Parathyroid adenoma (tissue), 2 donors: ENCODE measurements around the gene SGPP2.

Source experiments
- H2AFZ ChIP-seq: fragments of 300-600 bp; sonication (generic); one replicate; pipeline ENCODE4 v1.7.0; 2017; ENCODE audit warnings: antibody characterized with exemption, mild to moderate bottlenecking
- H3K27ac ChIP-seq: fragments of 300-600 bp; sonication (generic); one replicate; pipeline ENCODE4 v1.7.0; 2017
- H3K27me3 ChIP-seq: fragments of 300-600 bp; sonication (generic); one replicate; pipeline ENCODE4 v1.7.0; 2017; ENCODE audit warnings: low read length; ENCODE audit not compliant: control insufficient read depth, insufficient read depth
- H3K36me3 ChIP-seq: fragments of 300-600 bp; sonication (generic); one replicate; pipeline ENCODE4 v1.7.0; 2017; ENCODE audit warnings: low read length; ENCODE audit not compliant: control insufficient read depth, insufficient read depth
- H3K4me1 ChIP-seq: fragments of 300-600 bp; sonication (generic); one replicate; pipeline ENCODE4 v1.7.0; 2017; ENCODE audit warnings: control low read depth
- H3K4me2 ChIP-seq: fragments of 300-600 bp; sonication (generic); one replicate; pipeline ENCODE4 v1.7.0; 2017; ENCODE audit warnings: low read length
- H3K4me3 ChIP-seq: fragments of 300-600 bp; sonication (generic); one replicate; pipeline ENCODE4 v1.7.0; 2017; ENCODE audit warnings: low read depth, low read length
- H3K79me2 ChIP-seq: fragments of 300-600 bp; sonication (generic); one replicate; pipeline ENCODE4 v1.7.0; 2017; ENCODE audit warnings: control low read depth
- H3K9ac ChIP-seq: fragments of 300-600 bp; sonication (generic); one replicate; pipeline ENCODE4 v1.7.0; 2017; ENCODE audit warnings: mild to moderate bottlenecking
- H3K9me3 ChIP-seq: fragments of 300-600 bp; sonication (generic); one replicate; pipeline ENCODE4 v1.7.0; 2017; ENCODE audit warnings: low read length; ENCODE audit not compliant: control insufficient read depth
- TF ChIP-seq, protein P1 (sequence below): fragments of 300-600 bp; sonication (generic); IDR thresholded peaks from one replicate; pipeline ENCODE4 v1.7.0; 2017; ENCODE audit warnings: antibody characterized with exemption, mild to moderate bottlenecking
- donor health status: primary hyperparathyroidism.

The SGPP2 gene

DNA sequence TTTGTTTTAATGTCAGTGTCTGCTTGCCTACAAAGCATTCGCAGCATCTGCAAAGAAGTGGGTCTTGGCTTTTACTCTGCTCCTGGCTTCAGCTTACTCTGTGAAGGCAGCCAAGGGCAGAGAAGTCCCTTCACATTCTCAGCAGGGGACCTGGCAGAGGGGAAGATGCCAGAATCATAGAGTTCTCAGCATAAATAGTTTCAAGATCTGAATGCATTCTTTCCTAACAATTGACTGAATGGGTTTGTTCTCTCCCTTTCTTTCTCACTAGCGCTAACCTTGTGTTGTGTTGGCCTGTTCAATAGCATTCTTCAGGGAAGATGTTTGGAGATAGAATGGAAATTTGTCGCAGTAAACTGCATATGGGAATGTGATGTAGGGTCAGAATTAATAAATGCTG lies 124.6 kb downstream of the SGPP2 start:
- H3K27ac ChIP-seq: no peak overlapping the region
- H2AFZ ChIP-seq: no peak overlapping the region
- no peaks in the 10 kb centered on the region for H3K9me3 ChIP-seq
- no peak overlapping the region for H3K4me2 ChIP-seq
- H3K9ac ChIP-seq: no peak overlapping the region
- H3K4me1 ChIP-seq: no peaks in the 10 kb centered on the region
- no peaks in the 10 kb centered on the region for H3K36me3 ChIP-seq
- H3K4me3 ChIP-seq: no peak overlapping the region
- TF ChIP-seq, protein P1, sequence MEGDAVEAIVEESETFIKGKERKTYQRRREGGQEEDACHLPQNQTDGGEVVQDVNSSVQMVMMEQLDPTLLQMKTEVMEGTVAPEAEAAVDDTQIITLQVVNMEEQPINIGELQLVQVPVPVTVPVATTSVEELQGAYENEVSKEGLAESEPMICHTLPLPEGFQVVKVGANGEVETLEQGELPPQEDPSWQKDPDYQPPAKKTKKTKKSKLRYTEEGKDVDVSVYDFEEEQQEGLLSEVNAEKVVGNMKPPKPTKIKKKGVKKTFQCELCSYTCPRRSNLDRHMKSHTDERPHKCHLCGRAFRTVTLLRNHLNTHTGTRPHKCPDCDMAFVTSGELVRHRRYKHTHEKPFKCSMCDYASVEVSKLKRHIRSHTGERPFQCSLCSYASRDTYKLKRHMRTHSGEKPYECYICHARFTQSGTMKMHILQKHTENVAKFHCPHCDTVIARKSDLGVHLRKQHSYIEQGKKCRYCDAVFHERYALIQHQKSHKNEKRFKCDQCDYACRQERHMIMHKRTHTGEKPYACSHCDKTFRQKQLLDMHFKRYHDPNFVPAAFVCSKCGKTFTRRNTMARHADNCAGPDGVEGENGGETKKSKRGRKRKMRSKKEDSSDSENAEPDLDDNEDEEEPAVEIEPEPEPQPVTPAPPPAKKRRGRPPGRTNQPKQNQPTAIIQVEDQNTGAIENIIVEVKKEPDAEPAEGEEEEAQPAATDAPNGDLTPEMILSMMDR: no peak
- no peaks in the 10 kb centered on the region for H3K27me3 ChIP-seq
- no peaks in the 10 kb centered on the region for H3K79me2 ChIP-seq

DNA sequence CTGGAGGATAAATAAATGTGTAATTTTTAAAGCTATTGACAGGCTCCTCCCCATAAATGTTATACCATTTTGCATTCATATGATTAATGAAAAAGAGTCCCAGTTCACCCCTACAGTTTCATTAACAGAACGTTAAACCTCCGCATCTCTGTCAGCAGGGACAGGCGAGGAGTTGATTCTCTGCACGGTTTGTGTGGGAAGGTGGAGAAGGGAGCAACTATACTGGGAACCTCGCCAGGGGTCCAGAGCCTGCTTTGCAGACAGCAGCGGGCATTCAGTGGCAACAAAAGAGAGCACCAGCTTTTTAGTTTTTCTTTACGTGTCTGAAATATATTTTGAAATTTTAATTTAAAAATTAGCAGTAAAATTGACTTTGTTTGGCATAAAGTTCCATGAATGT lies 130.2 kb downstream of the SGPP2 start:
- no peak overlapping the region for H3K4me3 ChIP-seq
- no peak overlapping the region for H3K4me2 ChIP-seq
- no peaks in the 10 kb centered on the region for H3K36me3 ChIP-seq
- H3K9ac ChIP-seq: no peak overlapping the region
- H3K79me2 ChIP-seq: no peaks in the 10 kb centered on the region
- no peaks in the 10 kb centered on the region for H3K27me3 ChIP-seq
- H3K9me3 ChIP-seq: no peaks in the 10 kb centered on the region
- H2AFZ ChIP-seq: no peak overlapping the region
- H3K27ac ChIP-seq: no peak overlapping the region
- TF ChIP-seq, protein P1: no peak
- no peaks in the 10 kb centered on the region for H3K4me1 ChIP-seq

DNA sequence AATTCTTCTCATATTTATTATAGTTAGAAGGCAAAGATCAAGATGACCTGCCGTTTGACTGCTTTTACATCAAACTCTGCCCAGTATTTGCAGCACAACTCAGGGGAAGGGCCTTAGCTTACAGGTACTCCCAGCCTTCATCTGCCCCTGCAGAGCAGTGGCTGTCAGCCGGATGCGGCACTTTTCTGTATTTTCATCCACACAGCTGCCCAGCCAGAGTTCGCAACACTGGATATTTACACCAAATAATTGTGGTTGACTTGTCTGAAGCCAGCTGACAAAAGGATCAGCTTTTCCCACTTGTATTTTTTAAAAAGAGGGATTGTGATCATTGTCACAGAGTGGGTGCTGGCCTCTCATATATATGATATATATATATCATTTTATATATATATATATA lies 136.8 kb downstream of the SGPP2 start:
- Histone ChIP-seq H3K27me3 (no peaks in the 10 kb centered on the region), H3K4me1 (no peaks in the 10 kb centered on the region), H2AFZ (no peak overlapping the region), H3K36me3 (no peaks in the 10 kb centered on the region), H3K9me3 (no peaks in the 10 kb centered on the region), H3K79me2 (no peaks in the 10 kb centered on the region), H3K4me2 (no peak overlapping the region), H3K4me3 (no peak overlapping the region), H3K27ac (no peak overlapping the region), H3K9ac (no peak overlapping the region)
- TF ChIP-seq, protein P1: no peak

DNA sequence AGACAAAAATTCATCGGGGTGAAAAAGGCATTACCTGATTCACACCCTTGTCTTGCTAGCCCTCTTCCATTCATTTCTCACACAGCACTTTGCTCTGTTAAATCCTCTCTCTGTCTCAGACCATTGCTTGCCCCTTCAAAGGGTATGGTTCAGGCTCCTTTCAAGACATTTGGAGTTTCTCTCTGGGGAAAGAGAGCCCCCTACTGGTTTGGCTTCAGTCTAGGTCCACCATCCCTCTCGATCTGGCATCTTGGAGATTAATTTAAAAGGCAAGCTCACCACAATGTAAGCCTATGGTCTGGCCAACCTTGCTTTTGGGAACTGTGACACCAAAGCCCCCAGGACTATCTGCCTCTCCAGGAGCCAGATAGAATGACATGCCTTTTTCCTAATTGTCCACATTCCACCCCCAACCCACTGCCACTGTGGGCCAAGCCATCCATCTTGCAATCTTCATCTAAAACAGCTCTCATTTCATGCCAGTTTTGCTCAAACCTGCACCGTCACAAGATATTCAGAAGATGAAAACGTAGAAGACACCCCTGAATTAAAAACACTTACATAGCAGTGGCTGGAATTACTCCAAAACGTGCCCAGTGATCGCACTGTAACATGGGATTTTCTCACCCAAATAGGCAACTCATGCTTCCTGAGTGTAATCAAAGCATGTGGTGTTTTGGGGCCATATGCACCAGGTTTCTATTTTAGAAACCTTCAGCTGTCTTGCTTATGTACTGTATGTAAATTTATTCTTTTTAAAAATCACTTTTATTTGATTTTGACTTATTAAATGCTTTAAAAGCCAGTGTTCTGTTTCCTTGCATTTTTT lies 137.7 kb downstream of the SGPP2 start:
- no peak overlapping the region for H3K9ac ChIP-seq
- no peaks in the 10 kb centered on the region for H3K79me2 ChIP-seq
- H2AFZ ChIP-seq: no peak overlapping the region
- no peaks in the 10 kb centered on the region for H3K9me3 ChIP-seq
- H3K27me3 ChIP-seq: no peaks in the 10 kb centered on the region
- no peak overlapping the region for H3K4me2 ChIP-seq
- H3K4me3 ChIP-seq: no peak overlapping the region
- no peak overlapping the region for H3K27ac ChIP-seq
- TF ChIP-seq, protein P1: peak; percentile 59
- no peaks in the 10 kb centered on the region for H3K4me1 ChIP-seq
- no peaks in the 10 kb centered on the region for H3K36me3 ChIP-seq
